ENCODE data around the gene CSRNP2. TPM values are rescaled to one million over a fixed set of nuclear protein-coding genes. Genes with fewer than 3 reads are reported as not detected.

Gene CSRNP2
- total and polyA plus RNA-seq, 2 of the 8 experiments (the other 6 are each of a cell fraction or from before 2014, with no cell fraction given) = 13.7 to 34.0 TPM

- Histone ChIP-seq H2BK20ac (ENCODE audit: low read length) (no peak overlapping the region), H3K56ac (replicated peaks; ENCODE audit: insufficient read length, low read depth, low read length) (no peak overlapping the region), H2AFZ (ENCODE audit: low read length) (no peak overlapping the region), H3K27me3 (replicated peaks in 1 of 4; ENCODE audit: control insufficient read depth in 3 of 4, extremely low read depth in 1 of 4, insufficient read depth in 3 of 4, low read length in 3 of 4) (no peaks in the 10 kb centered on the region), H2BK120ac (replicated peaks; ENCODE audit: low read depth, low read length) (no peak overlapping the region), H3K4me3 (ENCODE audit: extremely low read depth in 1 of 4, insufficient read depth in 2 of 4, low read depth in 3 of 4, low read length in 4 of 4) (no peak overlapping the region), H2BK5ac (ENCODE audit: low read depth, low read length) (no peak overlapping the region), H3K79me2 (ENCODE audit: control insufficient read depth in 1 of 2, insufficient read depth in 2 of 2, low read length in 2 of 2) (peaks cover 0 to 6% of the 10 kb centered on the region in 2 experiments; a peak in 1 of 4 replicates), H3K79me1 (ENCODE audit: low read depth, low read length) (peaks cover 2% of the 10 kb centered on the region; the same call in 1 of the 2 replicates), H3K9me3 (ENCODE audit: insufficient read depth in 2 of 2, low read depth in 1 of 2, low read length in 1 of 2) (no peaks in the 10 kb centered on the region), H3K9ac (replicated peaks in 1 of 4; ENCODE audit: extremely low read depth in 1 of 4, low read depth in 3 of 4, low read length in 3 of 4) (no peak overlapping the region), H3K4ac (replicated peaks; ENCODE audit: insufficient read length, low read depth, low read length) (no peak overlapping the region), H4K8ac (ENCODE audit: extremely low read depth, insufficient read depth, low read length) (no peak overlapping the region), H4K5ac (ENCODE audit: insufficient read length, low read depth, low read length) (no peak overlapping the region), H3K36me3 (ENCODE audit: control insufficient read depth in 2 of 4, insufficient read depth in 4 of 4, low read length in 3 of 4) (peaks cover 0 to 8% (median 1%) of the 10 kb centered on the region in 4 experiments; a peak in 4 of 8 replicates), H3K18ac (ENCODE audit: extremely low read depth, low read length) (no peak overlapping the region), H4K91ac (replicated peaks; ENCODE audit: insufficient read length, low read length) (no peak overlapping the region), H3K23me2 (ENCODE audit: low read depth, low read length) (no peaks in the 10 kb centered on the region), H2BK15ac (ENCODE audit: low read length) (no peak overlapping the region), H2BK12ac (ENCODE audit: low read depth, low read length) (no peak overlapping the region), H3K27ac (ENCODE audit: low read depth, low read length) (no peak overlapping the region), H4K20me1 (replicated peaks in 1 of 2; ENCODE audit: control insufficient read depth in 1 of 2, insufficient read depth in 2 of 2, low read length in 2 of 2) (no peaks in the 10 kb centered on the region), H3K23ac (ENCODE audit: insufficient read length) (no peak overlapping the region), H2AK5ac (ENCODE audit: low read depth, low read length) (no peak overlapping the region), H3K14ac (ENCODE audit: insufficient read length) (no peak overlapping the region), H3K4me2 (ENCODE audit: insufficient read depth in 1 of 2, low read depth in 2 of 2, low read length in 2 of 2) (no peak overlapping the region), H3K4me1 (replicated peaks in 1 of 4; ENCODE audit: control insufficient read depth in 3 of 4, insufficient read depth in 4 of 4, low read length in 3 of 4) (no peaks in the 10 kb centered on the region)
- 82% methylated on average over 3 of the region's 3 CpGs; no CpG with 5 or more reads in 1 of the 2 experiments for WGBS, 2 experiments (ENCODE audit: extremely low coverage in 1 of 2, insufficient coverage in 1 of 2, insufficient read length in 1 of 2, insufficient replicate concordance in 2 of 2, low coverage in 1 of 2, low lambda C conversion rate in 2 of 2, missing lambda C conversion rate in 1 of 2)
- CTCF ChIA-PET (ENCODE audit: partially characterized antibody) = interaction anchor here (1.0 kb wide), 1 partner anchor 127 kb away, joined by 3 read pairs; no protein-coding TSS in a partner anchor
- DNase-seq (ENCODE audit: low read depth in 1 of 2, low spot score in 2 of 2) = no peak
- TF ChIP-seq TCF12 (IDR thresholded peaks at IDR 0.05; ENCODE audit: low read depth, low read length) (no peak), SP1 (IDR thresholded peaks at IDR 0.05; ENCODE audit: low read depth, low read length) (no peak), GABPA (IDR thresholded peaks at IDR 0.05; ENCODE audit: borderline replicate concordance, insufficient read depth, low read length) (no peak), KDM5A (IDR thresholded peaks at IDR 0.05; ENCODE audit: low read length) (no peak), ASH2L (IDR thresholded peaks at IDR 0.05; ENCODE audit: low read length) (no peak), JUN (IDR thresholded peaks at IDR 0.05; ENCODE audit: low read depth, low read length) (no peak), ATF3 (IDR thresholded peaks at IDR 0.05; ENCODE audit: insufficient read depth, low read depth, low read length) (no peak), TAF1 (IDR thresholded peaks at IDR 0.05; ENCODE audit: low read depth, low read length) (no peak), EZH2 (IDR thresholded peaks at IDR 0.05; ENCODE audit: low read depth, low read length, severe bottlenecking) (no peak), FOSL1 (IDR thresholded peaks at IDR 0.05; ENCODE audit: insufficient read depth, low read depth, low read length) (no peak), PHF8 (conservative IDR thresholded peaks at IDR 0.05; ENCODE audit: low read depth, low read length) (no peak), GTF2F1 (IDR thresholded peaks at IDR 0.05; ENCODE audit: borderline replicate concordance, low read depth, low read length) (no peak)
- POLR2A ChIA-PET (ENCODE audit: partially characterized antibody) = interaction anchor here (1.0 to 1.3 kb wide), 3 partner anchors 17 to 89 kb away, joined by 3 read pairs; partner anchors contain the start of gene POU6F1
- FAIRE-seq = no peak
These were observed 45.5 kb upstream of the CSRNP2 start for GRCh38 chr12:51128919-51129318.
